Measurements from ENCODE around the gene THAP2. TPM values are rescaled to one million over a fixed set of nuclear protein-coding genes. Genes with fewer than 3 reads are reported as not detected.

The THAP2 gene
- total RNA-seq, 1 experiment from 2014 or later, result 2.7 TPM

DNA sequence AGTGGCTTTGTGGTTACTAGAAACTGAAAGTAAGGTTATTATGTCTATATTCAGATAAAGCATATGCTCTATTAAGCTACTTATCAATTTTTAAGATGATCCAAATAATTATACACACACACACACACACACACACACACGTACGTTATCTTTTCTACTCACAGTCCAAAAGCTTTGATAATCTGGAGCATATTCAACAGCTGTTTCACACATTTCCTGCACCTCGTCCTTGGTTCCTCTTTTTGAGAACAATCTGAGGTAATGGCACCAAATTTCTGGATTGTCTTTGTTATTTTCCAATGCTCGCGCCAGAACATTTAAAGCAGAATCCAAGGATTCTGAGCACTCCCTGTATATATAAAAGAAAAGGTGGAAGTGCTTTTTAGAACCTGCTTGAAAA lies 38.0 kb upstream of the THAP2 start:
- POLR2A ChIA-PET, result no interaction called here
- BruUV-seq (replicated peaks), result no TSS peak
- Mint-ChIP-seq H3K4me1 (ENCODE audit: low read depth, unreplicated experiment) (peaks cover 8% of the 10 kb centered on the region), H3K27ac (ENCODE audit: unreplicated experiment) (peak overlapping the region; percentile 26), H3K27me3 (ENCODE audit: insufficient read depth, unreplicated experiment) (no peaks in the 10 kb centered on the region), H3K4me3 (ENCODE audit: unreplicated experiment) (no peak overlapping the region), H3K36me3 (ENCODE audit: insufficient read depth, unreplicated experiment) (peaks cover 76% of the 10 kb centered on the region), H3K9me3 (ENCODE audit: unreplicated experiment) (no peaks in the 10 kb centered on the region)
- H3K9me3 ChIP-seq, result no peaks in the 10 kb centered on the region
- no peak for DNase-seq
- TF ChIP-seq, protein P1, sequence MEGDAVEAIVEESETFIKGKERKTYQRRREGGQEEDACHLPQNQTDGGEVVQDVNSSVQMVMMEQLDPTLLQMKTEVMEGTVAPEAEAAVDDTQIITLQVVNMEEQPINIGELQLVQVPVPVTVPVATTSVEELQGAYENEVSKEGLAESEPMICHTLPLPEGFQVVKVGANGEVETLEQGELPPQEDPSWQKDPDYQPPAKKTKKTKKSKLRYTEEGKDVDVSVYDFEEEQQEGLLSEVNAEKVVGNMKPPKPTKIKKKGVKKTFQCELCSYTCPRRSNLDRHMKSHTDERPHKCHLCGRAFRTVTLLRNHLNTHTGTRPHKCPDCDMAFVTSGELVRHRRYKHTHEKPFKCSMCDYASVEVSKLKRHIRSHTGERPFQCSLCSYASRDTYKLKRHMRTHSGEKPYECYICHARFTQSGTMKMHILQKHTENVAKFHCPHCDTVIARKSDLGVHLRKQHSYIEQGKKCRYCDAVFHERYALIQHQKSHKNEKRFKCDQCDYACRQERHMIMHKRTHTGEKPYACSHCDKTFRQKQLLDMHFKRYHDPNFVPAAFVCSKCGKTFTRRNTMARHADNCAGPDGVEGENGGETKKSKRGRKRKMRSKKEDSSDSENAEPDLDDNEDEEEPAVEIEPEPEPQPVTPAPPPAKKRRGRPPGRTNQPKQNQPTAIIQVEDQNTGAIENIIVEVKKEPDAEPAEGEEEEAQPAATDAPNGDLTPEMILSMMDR (IDR thresholded peaks at IDR 0.05; ENCODE audit: insufficient read depth in 1 of 2, low read depth in 1 of 2, low read length in 1 of 2, severe bottlenecking in 1 of 2, unreplicated experiment in 1 of 2), result no peak
- H3K27me3 ChIP-seq (replicated peaks; ENCODE audit: control insufficient read depth, insufficient read depth, low read length), result no peaks in the 10 kb centered on the region
- H3K36me3 ChIP-seq (ENCODE audit: control insufficient read depth, insufficient read depth, low read length), result peaks cover 1% of the 10 kb centered on the region; the same call in 1 of the 2 replicates
- CTCF ChIA-PET, result no interaction called here
- no peak overlapping the region for H3K4me3 ChIP-seq (ENCODE audit: low read depth, low read length)
- intact Hi-C loops (cut with micrococcal nuclease; ENCODE audit: unreplicated experiment), result no loop called here
- H3K4me1 ChIP-seq, result no peaks in the 10 kb centered on the region

DNA sequence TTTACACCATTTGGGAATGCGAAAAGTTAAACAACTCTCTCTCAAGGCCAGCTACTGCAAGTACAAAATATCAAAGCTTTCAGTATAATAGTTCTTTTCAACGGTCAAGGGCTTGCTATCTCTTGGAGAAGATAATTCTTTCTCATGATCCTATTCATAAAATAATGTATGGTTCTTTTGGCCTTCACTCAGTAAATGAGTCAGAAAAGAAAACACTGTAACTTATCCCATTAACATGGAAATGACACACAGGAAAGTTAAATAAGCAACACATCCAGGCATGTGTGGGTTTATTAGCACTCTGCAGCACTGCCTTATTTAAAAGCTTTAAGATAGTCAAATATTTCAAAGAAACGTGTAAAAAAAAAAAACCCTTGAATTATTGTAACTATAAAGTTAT lies 37.3 kb upstream of the THAP2 start:
- Mint-ChIP-seq H3K27me3 (ENCODE audit: insufficient read depth, unreplicated experiment) (no peaks in the 10 kb centered on the region), H3K4me3 (ENCODE audit: unreplicated experiment) (no peak overlapping the region), H3K27ac (ENCODE audit: unreplicated experiment) (no peak overlapping the region), H3K36me3 (ENCODE audit: insufficient read depth, unreplicated experiment) (peaks cover 76% of the 10 kb centered on the region), H3K9me3 (ENCODE audit: unreplicated experiment) (no peaks in the 10 kb centered on the region), H3K4me1 (ENCODE audit: low read depth, unreplicated experiment) (peaks cover 6% of the 10 kb centered on the region)
- no peaks in the 10 kb centered on the region for H3K4me1 ChIP-seq
- no TSS peak for BruUV-seq (replicated peaks)
- no peaks in the 10 kb centered on the region for H3K27me3 ChIP-seq (replicated peaks; ENCODE audit: control insufficient read depth, insufficient read depth, low read length)
- DNase-seq, result no peak
- peaks cover 1% of the 10 kb centered on the region; the same call in 1 of the 2 replicates for H3K36me3 ChIP-seq (ENCODE audit: control insufficient read depth, insufficient read depth, low read length)
- CTCF ChIA-PET, result no interaction called here
- POLR2A ChIA-PET, result no interaction called here
- intact Hi-C loops (cut with micrococcal nuclease; ENCODE audit: unreplicated experiment), result no loop called here
- TF ChIP-seq, protein P1 (IDR thresholded peaks at IDR 0.05; ENCODE audit: insufficient read depth in 1 of 2, low read depth in 1 of 2, low read length in 1 of 2, severe bottlenecking in 1 of 2, unreplicated experiment in 1 of 2), result no peak
- H3K4me3 ChIP-seq (ENCODE audit: low read depth, low read length), result no peak overlapping the region
- no peaks in the 10 kb centered on the region for H3K9me3 ChIP-seq

GRCh38 chr12:71627438-71628002 lies 36.6 kb upstream of the THAP2 start:
- Mint-ChIP-seq H3K4me1 (ENCODE audit: low read depth, unreplicated experiment) (no peaks in the 10 kb centered on the region), H3K9me3 (ENCODE audit: unreplicated experiment) (no peaks in the 10 kb centered on the region), H3K36me3 (ENCODE audit: insufficient read depth, unreplicated experiment) (peaks cover 76% of the 10 kb centered on the region), H3K27me3 (ENCODE audit: insufficient read depth, unreplicated experiment) (no peaks in the 10 kb centered on the region), H3K27ac (ENCODE audit: unreplicated experiment) (no peak overlapping the region), H3K4me3 (ENCODE audit: unreplicated experiment) (no peak overlapping the region)
- TF ChIP-seq, protein P1 (IDR thresholded peaks at IDR 0.05; ENCODE audit: insufficient read depth in 1 of 2, low read depth in 1 of 2, low read length in 1 of 2, severe bottlenecking in 1 of 2, unreplicated experiment in 1 of 2), result no peak
- no peak overlapping the region for H3K4me3 ChIP-seq (ENCODE audit: low read depth, low read length)
- POLR2A ChIA-PET, result no interaction called here
- no peaks in the 10 kb centered on the region for H3K9me3 ChIP-seq
- CTCF ChIA-PET, result no interaction called here
- no peaks in the 10 kb centered on the region for H3K27me3 ChIP-seq (replicated peaks; ENCODE audit: control insufficient read depth, insufficient read depth, low read length)
- intact Hi-C loops (cut with micrococcal nuclease; ENCODE audit: unreplicated experiment), result no loop called here
- no peaks in the 10 kb centered on the region for H3K4me1 ChIP-seq
- no peak for DNase-seq
- H3K36me3 ChIP-seq (ENCODE audit: control insufficient read depth, insufficient read depth, low read length), result peaks cover 1% of the 10 kb centered on the region; the same call in 1 of the 2 replicates
- BruUV-seq (replicated peaks), result no TSS peak
